Body of pancreas (tissue), 4 donors: ENCODE data around the gene PLXNA1. TPM values are rescaled to one million over a fixed set of nuclear protein-coding genes. Genes with fewer than 3 reads are reported as not detected.

Source experiments
- ATAC-seq: fragments of 150-250 bp; one replicate; pipeline ENCODE4 v1.9.1; 2016
- DNase-seq, 4 donors: peaks; one replicate each; pipeline ENCODE4 v3.0.0-alpha.2; 2019
- H3K27ac ChIP-seq, 4 donors: fragments of 200-600 bp; sonication (generic); 1 replicate in 3 of 4; 2 replicates in 1 of 4; pipeline versions ENCODE4 v1.5.1 to v1.6.1; 2016 to 2019; ENCODE audit warnings: mild to moderate bottlenecking in 1 of 4, mixed read lengths in 1 of 4, moderate library complexity in 1 of 4
- H3K27me3 ChIP-seq, 2 donors: fragments of 200-600 bp; sonication (generic); one replicate each; pipeline ENCODE4 v1.6.0; 2016; ENCODE audit warnings: mild to moderate bottlenecking in 1 of 2
- H3K36me3 ChIP-seq, 2 donors: fragments of 200-600 bp; sonication (generic); replicated peaks in 1 of 2; 2 replicates each; pipeline ENCODE4 v1.5.1; 2016; ENCODE audit warnings: low read depth in 2 of 2; ENCODE audit not compliant: insufficient read depth in 1 of 2
- H3K4me1 ChIP-seq: fragments of 200-600 bp; sonication (generic); one replicate; pipeline ENCODE4 v1.6.0; 2016
- H3K4me3 ChIP-seq, 2 donors: fragments of 200-600 bp; sonication (generic); 1 replicate in 1 of 2; 2 replicates in 1 of 2; pipeline ENCODE4 v1.5.1; 2016 to 2019
- H3K9me3 ChIP-seq, 3 donors: fragments of 200-600 bp; sonication (generic); 1 replicate in 2 of 3; 2 replicates in 1 of 3; pipeline ENCODE4 v1.5.1; 2016
- POLR2A ChIP-seq, 3 donors: fragments of 450-650 bp; IDR thresholded peaks; one replicate each; pipeline ENCODE4 v1.6.1; 2016; ENCODE audit warnings: antibody characterized with exemption in 3 of 3, mild to moderate bottlenecking in 2 of 3
- WGBS, 2 donors: methylation state at CpG; one replicate each; pipeline ENCODE4 v1.1.5; 2017; 5-methylcytosine and 5-hydroxymethylcytosine counted together
- intact Hi-C: fragments of 100-400 bp; cut with DNase I; formaldehyde crosslinking; loops from one replicate; pipeline ENCODE4 v1.15.1; 2023
- total RNA-seq, 2 donors: library from RNA; depleted of rRNA; stranded (reverse); fragments of >200 nt; gene quantifications; one replicate each; pipeline ENCODE4 v1.1.0, GENCODE V29; 2016
- TF ChIP-seq, protein P1 (sequence below), 7 experiments: fragments of 450-650 bp in 4 of 7; fragments of 200-600 bp in 3 of 7; sonication (generic) in 3 of 7; IDR thresholded peaks; one replicate each; pipeline ENCODE4 v1.5.1; 2016 to 2019; ENCODE audit warnings: antibody characterized with exemption in 7 of 7

PLXNA1 gene
- total RNA-seq, 2 donors from 2014 or later, result 13.2 to 25.1 TPM

DNA sequence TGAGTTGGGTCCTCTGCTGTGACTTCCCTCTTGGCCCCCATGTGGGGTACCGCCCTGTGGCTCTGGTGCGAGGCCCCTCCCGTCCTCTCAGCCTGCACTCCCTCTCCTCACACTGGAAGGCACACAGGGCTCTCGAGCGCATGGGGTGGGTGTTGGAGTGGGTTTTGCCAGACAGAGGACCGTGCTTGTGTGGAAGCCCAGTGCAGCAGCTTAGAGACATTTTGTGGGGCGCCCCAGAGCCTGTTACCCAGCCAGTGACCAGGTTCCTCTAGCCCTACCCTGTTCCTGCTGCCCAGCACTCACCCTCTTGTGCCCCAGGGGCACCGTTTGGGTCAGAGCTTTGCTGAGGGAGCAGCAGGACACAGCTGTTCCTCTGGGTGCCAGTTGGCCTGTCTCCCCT lies 9.9 kb downstream of the PLXNA1 start:
- peaks cover 0 to 4% of the 10 kb centered on the region in 2 donors for H3K36me3 ChIP-seq
- peaks cover 12% of the 10 kb centered on the region for H3K4me1 ChIP-seq
- no peak for ATAC-seq
- no peak overlapping the region for H3K4me3 ChIP-seq
- WGBS, 2 donors, result 88 to 94% methylated on average over 3 to 8 of the region's 8 CpGs
- H3K27ac ChIP-seq, result no peak overlapping the region
- no peaks in the 10 kb centered on the region for H3K27me3 ChIP-seq
- TF ChIP-seq, protein P1, sequence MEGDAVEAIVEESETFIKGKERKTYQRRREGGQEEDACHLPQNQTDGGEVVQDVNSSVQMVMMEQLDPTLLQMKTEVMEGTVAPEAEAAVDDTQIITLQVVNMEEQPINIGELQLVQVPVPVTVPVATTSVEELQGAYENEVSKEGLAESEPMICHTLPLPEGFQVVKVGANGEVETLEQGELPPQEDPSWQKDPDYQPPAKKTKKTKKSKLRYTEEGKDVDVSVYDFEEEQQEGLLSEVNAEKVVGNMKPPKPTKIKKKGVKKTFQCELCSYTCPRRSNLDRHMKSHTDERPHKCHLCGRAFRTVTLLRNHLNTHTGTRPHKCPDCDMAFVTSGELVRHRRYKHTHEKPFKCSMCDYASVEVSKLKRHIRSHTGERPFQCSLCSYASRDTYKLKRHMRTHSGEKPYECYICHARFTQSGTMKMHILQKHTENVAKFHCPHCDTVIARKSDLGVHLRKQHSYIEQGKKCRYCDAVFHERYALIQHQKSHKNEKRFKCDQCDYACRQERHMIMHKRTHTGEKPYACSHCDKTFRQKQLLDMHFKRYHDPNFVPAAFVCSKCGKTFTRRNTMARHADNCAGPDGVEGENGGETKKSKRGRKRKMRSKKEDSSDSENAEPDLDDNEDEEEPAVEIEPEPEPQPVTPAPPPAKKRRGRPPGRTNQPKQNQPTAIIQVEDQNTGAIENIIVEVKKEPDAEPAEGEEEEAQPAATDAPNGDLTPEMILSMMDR (IDR thresholded peaks at IDR 0.05), result no peak
- no peaks in the 10 kb centered on the region for H3K9me3 ChIP-seq
- no peak for DNase-seq
- intact Hi-C loops, result no loop called here

GRCh38 chr3:126993436-126993835 lies 10.5 kb downstream of the PLXNA1 start:
- no peak overlapping the region for H3K27ac ChIP-seq
- DNase-seq, result no peak
- no peaks in the 10 kb centered on the region for H3K9me3 ChIP-seq
- intact Hi-C loops, result no loop called here
- H3K27me3 ChIP-seq, result no peaks in the 10 kb centered on the region
- no peak for TF ChIP-seq POLR2A (IDR thresholded peaks at IDR 0.05)
- TF ChIP-seq, protein P1 (IDR thresholded peaks at IDR 0.05), result no peak
- no peak for ATAC-seq
- peaks cover 0 to 4% of the 10 kb centered on the region in 2 donors for H3K36me3 ChIP-seq
- peaks cover 12% of the 10 kb centered on the region for H3K4me1 ChIP-seq
- H3K4me3 ChIP-seq, result no peak overlapping the region
- 96 to 97% methylated on average over 6 to 8 of the region's 9 CpGs for WGBS, 2 donors

DNA sequence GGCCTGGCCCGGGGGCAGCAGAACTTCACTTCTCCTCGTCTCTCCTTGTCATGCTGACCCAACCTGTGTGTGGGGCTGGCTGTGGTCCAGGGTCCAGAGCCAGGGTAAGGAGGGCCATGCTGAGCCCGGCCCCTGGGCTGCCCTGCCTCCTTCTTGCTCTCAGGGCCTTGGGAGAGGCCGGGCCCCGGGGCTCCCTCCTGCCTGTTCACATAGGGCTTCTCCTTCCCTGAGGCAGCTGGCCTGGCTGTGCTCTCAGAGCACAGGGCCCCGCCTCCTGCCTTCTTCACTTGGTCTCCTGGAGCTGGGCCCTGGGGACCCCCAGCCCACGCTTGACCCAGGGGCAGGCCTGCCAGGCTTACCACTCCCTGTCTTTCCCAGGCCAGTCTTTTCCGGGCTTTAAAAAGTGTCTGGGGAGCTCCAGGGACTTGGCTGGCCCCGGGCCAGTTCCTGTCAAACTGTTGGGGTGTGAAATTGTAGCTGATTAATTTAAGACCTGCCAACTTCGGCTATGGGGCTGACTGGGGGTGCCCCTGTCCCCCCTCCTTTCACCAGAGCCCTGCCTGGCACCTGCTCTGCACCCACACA lies 11.8 kb downstream of the PLXNA1 start:
- Histone ChIP-seq H3K36me3 (no peaks in the 10 kb centered on the region), H3K9me3 (no peaks in the 10 kb centered on the region), H3K4me3 (no peak overlapping the region), H3K27me3 (no peaks in the 10 kb centered on the region), H3K4me1 (peaks cover 12% of the 10 kb centered on the region), H3K27ac (peak overlapping the region in 1 of 4 donors; percentile 44)
- TF ChIP-seq, protein P1 (IDR thresholded peaks at IDR 0.05), result no peak
- no peak for TF ChIP-seq POLR2A (IDR thresholded peaks at IDR 0.05)
- intact Hi-C loops, result no loop called here
- DNase-seq (peak in 1 of 4 donors; percentile 55), ATAC-seq (no peak)
- WGBS, 2 donors, result 60 to 64% methylated on average over 6 to 9 of the region's 10 CpGs

- 68% methylated on average over 9 of the region's 12 CpGs; no CpG with 5 or more reads in 1 of the 2 donors for WGBS, 2 donors
- no peaks in the 10 kb centered on the region for H3K9me3 ChIP-seq
- intact Hi-C loops, result no loop called here
- TF ChIP-seq POLR2A (IDR thresholded peaks at IDR 0.05), result no peak
- TF ChIP-seq, protein P1 (IDR thresholded peaks at IDR 0.05), result no peak
- DNase-seq (no peak), ATAC-seq (no peak)
- no peaks in the 10 kb centered on the region for H3K36me3 ChIP-seq
- no peak overlapping the region for H3K27ac ChIP-seq
- no peak overlapping the region for H3K4me3 ChIP-seq
- H3K27me3 ChIP-seq, result no peaks in the 10 kb centered on the region
- peaks cover 12% of the 10 kb centered on the region for H3K4me1 ChIP-seq
These were observed 12.4 kb downstream of the PLXNA1 start for GRCh38 chr3:126995254-126995780.
